Measurements from ENCODE around the gene TFG. TPM values are rescaled to one million over a fixed set of nuclear protein-coding genes. Genes with fewer than 3 reads are reported as not detected.

TFG gene
- total and polyA plus RNA-seq, 2 of the 4 experiments (the other 2 are of a cell fraction): 47.7 to 165 TPM

- TF ChIP-seq MAFK (IDR thresholded peaks at IDR 0.05; ENCODE audit: low read depth, low read length) (no peak), FOS (IDR thresholded peaks at IDR 0.05; ENCODE audit: low read depth, low read length) (no peak), MAZ (IDR thresholded peaks at IDR 0.05; ENCODE audit: borderline replicate concordance, low read depth, low read length) (no peak), BHLHE40 (IDR thresholded peaks at IDR 0.05; ENCODE audit: low read depth, low read length) (no peak), SMC3 (IDR thresholded peaks at IDR 0.05; ENCODE audit: low read depth, low read length) (no peak), RAD21 (IDR thresholded peaks at IDR 0.05; ENCODE audit: low read length) (no peak)
- intact Hi-C loops (cut with micrococcal nuclease): no loop called here
- Histone ChIP-seq H4K5ac (ENCODE audit: low read depth, low read length) (no peak overlapping the region), H3K9me1 (ENCODE audit: insufficient read depth, low read length) (no peaks in the 10 kb centered on the region), H4K8ac (ENCODE audit: low read depth in 2 of 2, low read length in 2 of 2) (no peak overlapping the region), H3K56ac (ENCODE audit: extremely low read depth, insufficient read depth, low read length) (no peak overlapping the region), H2BK20ac (ENCODE audit: low read depth, low read length) (no peak overlapping the region), H4K20me1 (ENCODE audit: insufficient read depth, low read length) (no peaks in the 10 kb centered on the region), H2BK15ac (ENCODE audit: low read depth, low read length) (no peak overlapping the region), H2AK5ac (ENCODE audit: low read depth, low read length) (no peak overlapping the region), H3K36me3 (ENCODE audit: control insufficient read depth, insufficient read depth, low read length) (no peaks in the 10 kb centered on the region), H2AFZ (replicated peaks; ENCODE audit: low read length, poor library complexity) (no peak overlapping the region), H3K18ac (ENCODE audit: low read depth, low read length) (no peak overlapping the region), H3K79me1 (ENCODE audit: low read depth in 1 of 2, low read length in 2 of 2) (no peaks in the 10 kb centered on the region), H3K23ac (ENCODE audit: low read depth, low read length) (no peak overlapping the region), H2BK5ac (ENCODE audit: low read depth, low read length, poor library complexity, severe bottlenecking) (no peak overlapping the region), H3K4ac (ENCODE audit: low read depth, low read length) (no peak overlapping the region), H3K4me1 (ENCODE audit: control insufficient read depth, insufficient read depth, low read length) (no peaks in the 10 kb centered on the region), H4K91ac (ENCODE audit: insufficient read depth, low read depth, low read length) (no peak overlapping the region), H3K27ac (ENCODE audit: insufficient read depth, low read length) (no peak overlapping the region), H3K9me3 (ENCODE audit: control insufficient read depth, insufficient read depth, low read length) (0 out of 2 replicates have a peak, but pooled peaks cover 2% of the 10 kb centered on the region), H3K9ac (ENCODE audit: low read depth, low read length) (no peak overlapping the region), H2AK9ac (replicated peaks; ENCODE audit: low read depth, low read length, poor library complexity) (no peak overlapping the region), H2BK120ac (ENCODE audit: low read depth, low read length) (no peak overlapping the region), H3K14ac (replicated peaks; ENCODE audit: low read depth, low read length) (no peak overlapping the region), H3K27me3 (ENCODE audit: control insufficient read depth, insufficient read depth, low read length) (peaks cover 24% of the 10 kb centered on the region), H3K4me3 (ENCODE audit: insufficient read depth, low read depth, low read length) (no peak overlapping the region), H3K4me2 (ENCODE audit: low read depth, low read length) (no peak overlapping the region)
- no TSS peak for BruUV-seq (replicated peaks)
- DNase-seq (no peak), ATAC-seq (ENCODE audit: low read depth) (no peak)
- in situ Hi-C loops (cut with MboI; ENCODE audit: low sequenced_read_pairs): no loop called here
- ChIA-PET POLR2A (ENCODE audit: unreplicated experiment) (no interaction called here), CTCF (no interaction called here)
- dilution Hi-C loops (cut with HindIII; ENCODE audit: low sequenced_read_pairs, unreplicated experiment): no loop called here
Measured at GRCh38 chr3:100693225-100693624, 16.1 kb upstream of the TFG start.

All from IMR-90 (cell line).